HepG2 (cell line): ENCODE measurements around the gene ENKUR. TPM values are rescaled to one million over a fixed set of nuclear protein-coding genes. Genes with fewer than 3 reads are reported as not detected.

ENCODE experiments used
- GABPA ChIP-seq, 2 experiments: IDR thresholded peaks; 2 replicates each; pipeline ENCODE4 v1.6.1; 2011 to 2016; ENCODE audit warnings: low read depth in 2 of 2, low read length in 1 of 2, missing biosample characterization in 1 of 2, missing genetic modification characterization in 1 of 2
- HMGA1 ChIP-seq: sonication (generic); formaldehyde crosslinking; conservative IDR thresholded peaks from 2 replicates; pipeline ENCODE4 v1.4.0; 2020; ENCODE audit warnings: missing genetic modification reagents
- KAT8 ChIP-seq: IDR thresholded peaks from 2 replicates; pipeline ENCODE4 v1.6.1; 2016; ENCODE audit warnings: missing genetic modification reagents, missing compliant biosample characterization
- MTA3 ChIP-seq: sonication (generic); formaldehyde crosslinking; IDR thresholded peaks from 2 replicates; pipeline ENCODE4 v1.4.0; 2020; ENCODE audit warnings: missing genetic modification reagents
- MYNN ChIP-seq: sonication (generic); formaldehyde crosslinking; IDR thresholded peaks from 2 replicates; pipeline ENCODE4 v1.4.0; 2020; ENCODE audit warnings: mild to moderate bottlenecking, low read depth, missing genetic modification reagents
- MZF1 ChIP-seq: sonication (generic); formaldehyde crosslinking; IDR thresholded peaks from 2 replicates; pipeline ENCODE4 v1.8.1; 2023; ENCODE audit warnings: mild to moderate bottlenecking, missing genetic modification reagents, borderline replicate concordance
- NFIB ChIP-seq: sonication (generic); formaldehyde crosslinking; IDR thresholded peaks from 2 replicates; pipeline ENCODE4 v1.9.0; 2021; ENCODE audit warnings: missing genetic modification reagents, mild to moderate bottlenecking, borderline replicate concordance
- PRMT3 ChIP-seq: sonication (generic); formaldehyde crosslinking; IDR thresholded peaks from 2 replicates; pipeline ENCODE4 v1.8.1; 2022; ENCODE audit warnings: low read depth, mild to moderate bottlenecking, moderate library complexity, missing genetic modification reagents, borderline replicate concordance
- ZFX ChIP-seq: sonication (generic); formaldehyde crosslinking; IDR thresholded peaks from 2 replicates; pipeline ENCODE4 v1.4.0; 2020; ENCODE audit warnings: mild to moderate bottlenecking, low read depth, missing genetic modification reagents, moderate library complexity
- ZKSCAN1 ChIP-seq: fragments of 150-350 bp; IDR thresholded peaks from 2 replicates; pipeline ENCODE4 v1.6.1; 2014; ENCODE audit warnings: low read length
- ZKSCAN8 ChIP-seq: IDR thresholded peaks from 2 replicates; pipeline ENCODE4 v1.6.1; 2016; ENCODE audit warnings: borderline replicate concordance, missing genetic modification reagents, missing compliant biosample characterization
- ZNF17 ChIP-seq: sonication (generic); formaldehyde crosslinking; IDR thresholded peaks from 2 replicates; pipeline ENCODE4 v1.5.0; 2020; ENCODE audit warnings: mild to moderate bottlenecking, missing genetic modification reagents
- ZNF441 ChIP-seq: sonication (generic); formaldehyde crosslinking; IDR thresholded peaks from 2 replicates; pipeline ENCODE4 v1.7.0; 2021; ENCODE audit warnings: missing genetic modification reagents, borderline replicate concordance
- ZNF468 ChIP-seq: sonication (generic); formaldehyde crosslinking; IDR thresholded peaks from 2 replicates; pipeline ENCODE4 v1.8.0; 2022; ENCODE audit warnings: mild to moderate bottlenecking, moderate library complexity, missing genetic modification reagents
- ZNF773 ChIP-seq: sonication (generic); formaldehyde crosslinking; IDR thresholded peaks from 2 replicates; pipeline ENCODE4 v1.4.0; 2020; ENCODE audit warnings: missing genetic modification reagents, borderline replicate concordance
- polyA plus RNA-seq, 8 experiments: library from polyadenylated mRNA; depleted of rRNA in 3 of 8; stranded (reverse) in 7 of 8; unstranded in 1 of 8; fragments of >200 nt; fragmentation: Illumina TruSeq in 4 of 8; extraction: Trizol in 4 of 8; gene quantifications; 2 replicates each; pipeline versions ENCODE4 v1.2.1 to v1.2.3, GENCODE V29; 2011 to 2016; ENCODE audit warnings: low read depth in 4 of 8, missing spikeins in 1 of 8, mixed read lengths in 1 of 8; ENCODE audit not compliant: insufficient read depth in 1 of 8
- total RNA-seq, 5 experiments: library from RNA; depleted of rRNA; stranded (reverse); fragments of >200 nt; fragmentation: Illumina TruSeq; extraction: Trizol; gene quantifications; 2 replicates each; pipeline ENCODE4 v1.2.3, GENCODE V29; 2016; ENCODE audit warnings: low read depth in 1 of 5
- TF ChIP-seq, protein P1 (sequence below): sonication (generic); formaldehyde crosslinking; IDR thresholded peaks from 2 replicates; pipeline ENCODE4 v1.4.0; 2020; ENCODE audit warnings: mild to moderate bottlenecking, missing genetic modification reagents
- TF ChIP-seq, protein P2 (sequence below): sonication (generic); formaldehyde crosslinking; conservative IDR thresholded peaks from 2 replicates; pipeline ENCODE4 v1.4.0; 2020; ENCODE audit warnings: missing genetic modification reagents
- TF ChIP-seq, protein P3 (sequence below): fragments of 450-650 bp; IDR thresholded peaks from 2 replicates; pipeline ENCODE4 v1.6.1; 2016
- TF ChIP-seq, protein P4 (sequence below): sonication (generic); formaldehyde crosslinking; IDR thresholded peaks from 2 replicates; pipeline ENCODE4 v1.5.0; 2020; ENCODE audit warnings: missing genetic modification reagents
- TF ChIP-seq, protein P5 (sequence below): sonication (generic); formaldehyde crosslinking; IDR thresholded peaks from 2 replicates; pipeline ENCODE4 v1.8.1; 2023; ENCODE audit warnings: missing genetic modification reagents, inconsistent platforms, borderline replicate concordance
- TF ChIP-seq, protein P6 (sequence below): sonication (generic); formaldehyde crosslinking; IDR thresholded peaks from 2 replicates; pipeline ENCODE4 v1.5.1; 2020; ENCODE audit warnings: mild to moderate bottlenecking, missing genetic modification reagents, borderline replicate concordance

ENKUR gene
- total and polyA plus RNA-seq, 2 of the 13 experiments (the other 11 are each of a cell fraction or from before 2014, with no cell fraction given) = 0.15 TPM

DNA sequence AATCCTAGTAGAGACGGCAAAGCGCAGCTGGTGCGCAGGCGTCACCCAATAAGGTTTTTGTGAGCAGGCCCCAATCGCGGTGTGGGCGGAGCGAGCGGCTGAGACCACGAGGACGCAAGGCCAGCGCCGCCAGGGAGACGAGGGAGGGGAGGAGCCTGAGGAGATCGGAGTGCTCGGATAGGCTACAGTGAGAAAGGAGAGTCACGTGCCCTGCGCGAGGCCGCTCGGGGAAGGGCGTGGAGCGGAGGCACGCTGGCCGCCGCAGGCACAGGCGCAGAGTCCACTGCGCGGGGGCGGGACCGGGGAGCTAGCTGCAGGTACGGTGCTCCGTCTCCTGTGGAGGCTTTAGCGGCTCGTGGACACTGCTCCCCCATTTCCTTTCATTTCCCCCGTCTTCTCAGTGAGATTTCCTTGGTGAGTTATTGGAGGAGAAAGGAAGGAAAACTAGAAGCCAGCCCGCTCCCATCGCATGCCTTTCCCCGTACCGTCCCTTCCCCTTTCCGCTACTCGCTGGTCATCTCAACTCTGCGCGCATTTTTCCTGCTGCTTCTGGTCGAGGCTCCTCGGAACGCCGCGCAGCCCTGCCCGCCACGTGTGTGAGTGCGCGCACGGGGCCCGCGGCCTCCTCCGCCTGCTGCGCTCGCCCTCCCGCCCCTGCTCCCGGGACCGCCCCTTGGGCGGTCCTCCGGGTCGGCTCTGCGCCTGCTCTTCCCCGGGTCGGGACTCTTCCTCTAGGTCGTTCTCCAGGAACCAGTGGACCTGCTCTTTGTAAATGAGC is 607 bp upstream of the ENKUR start, which contains the start of gene THNSL1 (continued):
- TF ChIP-seq, protein P1, sequence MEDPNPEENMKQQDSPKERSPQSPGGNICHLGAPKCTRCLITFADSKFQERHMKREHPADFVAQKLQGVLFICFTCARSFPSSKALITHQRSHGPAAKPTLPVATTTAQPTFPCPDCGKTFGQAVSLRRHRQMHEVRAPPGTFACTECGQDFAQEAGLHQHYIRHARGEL (CRISPR knock-in tag) = no peak
- 0 out of 2 replicates have a peak, but pooled peaks have one; percentile 67 for TF ChIP-seq NFIB (CRISPR knock-in tag)
- TF ChIP-seq MZF1 = 0 out of 2 replicates have a peak, but pooled peaks have one; percentile 70
- TF ChIP-seq, protein P2, sequence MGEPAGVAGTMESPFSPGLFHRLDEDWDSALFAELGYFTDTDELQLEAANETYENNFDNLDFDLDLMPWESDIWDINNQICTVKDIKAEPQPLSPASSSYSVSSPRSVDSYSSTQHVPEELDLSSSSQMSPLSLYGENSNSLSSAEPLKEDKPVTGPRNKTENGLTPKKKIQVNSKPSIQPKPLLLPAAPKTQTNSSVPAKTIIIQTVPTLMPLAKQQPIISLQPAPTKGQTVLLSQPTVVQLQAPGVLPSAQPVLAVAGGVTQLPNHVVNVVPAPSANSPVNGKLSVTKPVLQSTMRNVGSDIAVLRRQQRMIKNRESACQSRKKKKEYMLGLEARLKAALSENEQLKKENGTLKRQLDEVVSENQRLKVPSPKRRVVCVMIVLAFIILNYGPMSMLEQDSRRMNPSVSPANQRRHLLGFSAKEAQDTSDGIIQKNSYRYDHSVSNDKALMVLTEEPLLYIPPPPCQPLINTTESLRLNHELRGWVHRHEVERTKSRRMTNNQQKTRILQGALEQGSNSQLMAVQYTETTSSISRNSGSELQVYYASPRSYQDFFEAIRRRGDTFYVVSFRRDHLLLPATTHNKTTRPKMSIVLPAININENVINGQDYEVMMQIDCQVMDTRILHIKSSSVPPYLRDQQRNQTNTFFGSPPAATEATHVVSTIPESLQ (CRISPR knock-in tag) = 0 out of 2 replicates have a peak, but pooled peaks have one; percentile 87
- TF ChIP-seq PRMT3 (CRISPR knock-in tag) = peak; percentile 38; the same call in 1 of the 2 replicates
- no peak for TF ChIP-seq GABPA (IDR thresholded peaks at IDR 0.05; ENCODE audit: low read depth, low read length)
- no peak; the same call in 1 of the 2 replicates for TF ChIP-seq GABPA (CRISPR knock-in tag; IDR thresholded peaks at IDR 0.05; ENCODE audit: low read depth)
- TF ChIP-seq ZNF468 = peak; percentile 91
- peak; percentile 95 for TF ChIP-seq ZNF773 (CRISPR knock-in tag)
- peak; percentile 37; the same call in 1 of the 2 replicates for TF ChIP-seq ZKSCAN8 (CRISPR knock-in tag)
- no peak for TF ChIP-seq ZNF17 (CRISPR knock-in tag)
- TF ChIP-seq HMGA1 = no peak
- no peak for TF ChIP-seq MTA3 (CRISPR knock-in tag)
- TF ChIP-seq ZKSCAN1 = no peak
- TF ChIP-seq ZFX (CRISPR knock-in tag) = peak; percentile 92
- TF ChIP-seq, protein P3, sequence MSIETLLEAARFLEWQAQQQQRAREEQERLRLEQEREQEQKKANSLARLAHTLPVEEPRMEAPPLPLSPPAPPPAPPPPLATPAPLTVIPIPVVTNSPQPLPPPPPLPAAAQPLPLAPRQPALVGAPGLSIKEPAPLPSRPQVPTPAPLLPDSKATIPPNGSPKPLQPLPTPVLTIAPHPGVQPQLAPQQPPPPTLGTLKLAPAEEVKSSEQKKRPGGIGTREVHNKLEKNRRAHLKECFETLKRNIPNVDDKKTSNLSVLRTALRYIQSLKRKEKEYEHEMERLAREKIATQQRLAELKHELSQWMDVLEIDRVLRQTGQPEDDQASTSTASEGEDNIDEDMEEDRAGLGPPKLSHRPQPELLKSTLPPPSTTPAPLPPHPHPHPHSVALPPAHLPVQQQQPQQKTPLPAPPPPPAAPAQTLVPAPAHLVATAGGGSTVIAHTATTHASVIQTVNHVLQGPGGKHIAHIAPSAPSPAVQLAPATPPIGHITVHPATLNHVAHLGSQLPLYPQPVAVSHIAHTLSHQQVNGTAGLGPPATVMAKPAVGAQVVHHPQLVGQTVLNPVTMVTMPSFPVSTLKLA = peak; percentile 88
- TF ChIP-seq, protein P4, sequence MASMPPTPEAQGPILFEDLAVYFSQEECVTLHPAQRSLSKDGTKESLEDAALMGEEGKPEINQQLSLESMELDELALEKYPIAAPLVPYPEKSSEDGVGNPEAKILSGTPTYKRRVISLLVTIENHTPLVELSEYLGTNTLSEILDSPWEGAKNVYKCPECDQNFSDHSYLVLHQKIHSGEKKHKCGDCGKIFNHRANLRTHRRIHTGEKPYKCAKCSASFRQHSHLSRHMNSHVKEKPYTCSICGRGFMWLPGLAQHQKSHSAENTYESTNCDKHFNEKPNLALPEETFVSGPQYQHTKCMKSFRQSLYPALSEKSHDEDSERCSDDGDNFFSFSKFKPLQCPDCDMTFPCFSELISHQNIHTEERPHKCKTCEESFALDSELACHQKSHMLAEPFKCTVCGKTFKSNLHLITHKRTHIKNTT (CRISPR knock-in tag) = 0 out of 2 replicates have a peak, but pooled peaks have one; percentile 57
- TF ChIP-seq MYNN (CRISPR knock-in tag) = no peak
- TF ChIP-seq, protein P5, sequence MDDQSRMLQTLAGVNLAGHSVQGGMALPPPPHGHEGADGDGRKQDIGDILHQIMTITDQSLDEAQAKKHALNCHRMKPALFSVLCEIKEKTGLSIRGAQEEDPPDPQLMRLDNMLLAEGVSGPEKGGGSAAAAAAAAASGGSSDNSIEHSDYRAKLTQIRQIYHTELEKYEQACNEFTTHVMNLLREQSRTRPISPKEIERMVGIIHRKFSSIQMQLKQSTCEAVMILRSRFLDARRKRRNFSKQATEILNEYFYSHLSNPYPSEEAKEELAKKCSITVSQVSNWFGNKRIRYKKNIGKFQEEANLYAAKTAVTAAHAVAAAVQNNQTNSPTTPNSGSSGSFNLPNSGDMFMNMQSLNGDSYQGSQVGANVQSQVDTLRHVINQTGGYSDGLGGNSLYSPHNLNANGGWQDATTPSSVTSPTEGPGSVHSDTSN (CRISPR knock-in tag) = peak; percentile 89
- TF ChIP-seq ZNF441 = peak; percentile 41; the same call in 1 of the 2 replicates
- TF ChIP-seq KAT8 = peak; percentile 55; the same call in 1 of the 2 replicates
- TF ChIP-seq, protein P6, sequence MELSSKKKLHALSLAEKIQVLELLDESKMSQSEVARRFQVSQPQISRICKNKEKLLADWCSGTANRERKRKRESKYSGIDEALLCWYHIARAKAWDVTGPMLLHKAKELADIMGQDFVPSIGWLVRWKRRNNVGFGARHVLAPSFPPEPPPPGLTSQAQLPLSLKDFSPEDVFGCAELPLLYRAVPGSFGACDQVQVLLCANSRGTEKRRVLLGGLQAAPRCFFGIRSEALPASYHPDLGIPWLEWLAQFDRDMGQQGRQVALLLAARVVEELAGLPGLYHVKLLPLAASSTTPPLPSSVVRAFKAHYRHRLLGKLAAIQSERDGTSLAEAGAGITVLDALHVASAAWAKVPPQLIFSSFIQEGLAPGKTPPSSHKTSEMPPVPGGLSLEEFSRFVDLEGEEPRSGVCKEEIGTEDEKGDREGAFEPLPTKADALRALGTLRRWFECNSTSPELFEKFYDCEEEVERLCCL (CRISPR knock-in tag) = 0 out of 2 replicates have a peak, but pooled peaks have one; percentile 16
